ENCODE data around the gene EPHA10.

GRCh38 chr1:37767488-37767887 lies 2.6 kb upstream of the EPHA10 start:
- TF ChIP-seq CTCF (IDR thresholded peaks at IDR 0.05) (no peak), POLR2A (IDR thresholded peaks at IDR 0.05) (no peak)
